DOHH2 (cell line): ENCODE measurements around the gene ELP4.

Source experiments
- EZH2phosphoT487 ChIP-seq: fragments of 200-600 bp; sonication (generic); IDR thresholded peaks from 2 replicates; pipeline ENCODE4 v1.6.1; 2017; ENCODE audit warnings: borderline replicate concordance, mild to moderate bottlenecking, antibody characterized with exemption, low read length, moderate library complexity, mixed read lengths
- TF ChIP-seq, protein P1 (sequence below): fragments of 200-600 bp; sonication (generic); IDR thresholded peaks from one replicate; pipeline ENCODE4 v1.5.1; 2014; ENCODE audit warnings: antibody characterized with exemption, mild to moderate bottlenecking, low read depth, low read length; ENCODE audit not compliant: poor library complexity, severe bottlenecking

DNA sequence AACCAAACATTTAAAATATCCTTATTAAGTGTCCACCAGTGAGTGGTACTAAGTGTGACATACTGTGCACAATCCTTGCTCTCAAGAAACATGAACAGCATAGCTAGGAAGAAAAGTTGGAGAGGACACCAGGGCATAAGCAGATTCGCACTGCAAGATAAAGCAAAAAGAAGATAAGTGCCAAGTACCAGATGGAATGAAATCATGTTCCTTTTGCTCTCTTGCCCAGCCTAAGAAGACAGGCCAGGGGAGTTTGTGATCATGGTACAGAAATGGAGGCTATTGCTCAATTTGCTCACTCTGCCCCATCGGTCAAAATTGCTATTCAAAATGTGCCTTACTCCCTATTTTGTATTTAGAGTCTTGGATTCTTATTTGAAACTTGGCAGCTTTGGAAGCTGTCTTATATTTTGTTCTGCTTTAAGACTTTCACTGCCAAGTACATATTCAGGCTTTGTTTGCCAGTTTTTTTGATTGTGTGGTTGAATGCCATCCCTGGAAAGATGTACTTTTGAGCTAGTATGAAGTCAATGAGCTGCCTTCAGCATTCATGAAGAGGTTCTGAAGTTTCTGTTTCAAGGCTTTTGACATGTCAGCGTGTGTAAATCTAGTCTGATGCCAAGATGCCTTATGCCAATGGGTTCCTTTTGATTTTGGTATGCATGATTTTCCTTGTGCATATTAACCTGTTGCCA is 211.3 kb downstream of the ELP4 start:
- TF ChIP-seq, protein P1, sequence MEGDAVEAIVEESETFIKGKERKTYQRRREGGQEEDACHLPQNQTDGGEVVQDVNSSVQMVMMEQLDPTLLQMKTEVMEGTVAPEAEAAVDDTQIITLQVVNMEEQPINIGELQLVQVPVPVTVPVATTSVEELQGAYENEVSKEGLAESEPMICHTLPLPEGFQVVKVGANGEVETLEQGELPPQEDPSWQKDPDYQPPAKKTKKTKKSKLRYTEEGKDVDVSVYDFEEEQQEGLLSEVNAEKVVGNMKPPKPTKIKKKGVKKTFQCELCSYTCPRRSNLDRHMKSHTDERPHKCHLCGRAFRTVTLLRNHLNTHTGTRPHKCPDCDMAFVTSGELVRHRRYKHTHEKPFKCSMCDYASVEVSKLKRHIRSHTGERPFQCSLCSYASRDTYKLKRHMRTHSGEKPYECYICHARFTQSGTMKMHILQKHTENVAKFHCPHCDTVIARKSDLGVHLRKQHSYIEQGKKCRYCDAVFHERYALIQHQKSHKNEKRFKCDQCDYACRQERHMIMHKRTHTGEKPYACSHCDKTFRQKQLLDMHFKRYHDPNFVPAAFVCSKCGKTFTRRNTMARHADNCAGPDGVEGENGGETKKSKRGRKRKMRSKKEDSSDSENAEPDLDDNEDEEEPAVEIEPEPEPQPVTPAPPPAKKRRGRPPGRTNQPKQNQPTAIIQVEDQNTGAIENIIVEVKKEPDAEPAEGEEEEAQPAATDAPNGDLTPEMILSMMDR: no peak
- TF ChIP-seq EZH2phosphoT487: no peak
